ENCODE measurements around the gene CA5B.
"Not testable (repeated sequence)": the region's sequence is repeated elsewhere in the genome, so short reads cannot be mapped to it uniquely, and the experiment has no call there.

Gene CA5B, protein sequence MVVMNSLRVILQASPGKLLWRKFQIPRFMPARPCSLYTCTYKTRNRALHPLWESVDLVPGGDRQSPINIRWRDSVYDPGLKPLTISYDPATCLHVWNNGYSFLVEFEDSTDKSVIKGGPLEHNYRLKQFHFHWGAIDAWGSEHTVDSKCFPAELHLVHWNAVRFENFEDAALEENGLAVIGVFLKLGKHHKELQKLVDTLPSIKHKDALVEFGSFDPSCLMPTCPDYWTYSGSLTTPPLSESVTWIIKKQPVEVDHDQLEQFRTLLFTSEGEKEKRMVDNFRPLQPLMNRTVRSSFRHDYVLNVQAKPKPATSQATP

DNA sequence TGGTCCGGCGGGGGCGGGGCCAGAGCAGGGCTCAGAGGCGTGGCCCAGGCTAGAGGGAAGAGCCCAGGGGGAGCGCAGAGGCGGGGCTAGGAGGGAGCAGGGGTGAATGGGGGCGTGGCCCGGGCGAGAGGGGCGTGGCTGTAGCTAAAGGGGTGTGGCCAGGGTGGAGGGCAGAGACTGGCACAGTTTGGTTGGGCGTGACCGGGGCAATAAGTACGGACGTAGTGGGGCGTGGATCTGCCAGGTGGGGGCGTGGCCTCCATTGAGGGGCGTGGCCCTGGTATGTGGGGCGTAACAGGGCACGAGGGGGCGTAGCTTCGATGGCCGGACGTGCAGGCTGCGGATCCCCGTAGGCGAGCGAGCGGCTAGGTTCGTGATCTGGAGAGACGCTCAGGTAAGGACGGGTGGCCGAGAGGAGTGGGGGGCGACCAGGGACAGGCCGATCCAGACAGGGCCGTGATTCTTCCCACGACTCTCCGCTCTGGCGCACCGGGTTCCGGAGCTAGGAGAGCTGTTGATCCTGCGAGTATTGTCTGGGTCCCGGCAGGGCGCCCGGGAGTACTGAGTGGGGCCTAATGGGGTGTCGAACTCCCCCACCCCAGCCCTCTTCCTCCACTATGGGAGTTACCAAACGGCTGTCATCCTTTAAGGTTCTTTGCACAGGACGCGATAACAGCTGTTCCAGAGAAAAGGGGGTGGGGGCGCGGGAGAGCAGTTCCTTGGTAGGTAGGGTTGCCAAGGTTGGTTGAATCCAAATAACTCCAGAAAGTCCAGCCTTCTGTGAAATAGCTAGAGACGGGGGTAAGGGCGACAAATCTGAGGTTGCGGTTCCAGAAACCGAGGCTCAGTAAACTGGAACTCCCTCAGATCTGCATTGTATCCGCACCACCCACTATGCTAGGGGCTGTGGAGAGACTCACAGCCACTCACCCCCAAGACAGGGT is at the start of gene CA5B:
TSS of gene CA5B (plus strand) at position 312 of the 944 bp plus-strand sequence. CDS start 11,754 bp downstream, outside the sequence.
- DNase-seq, result peak; percentile 2

DNA sequence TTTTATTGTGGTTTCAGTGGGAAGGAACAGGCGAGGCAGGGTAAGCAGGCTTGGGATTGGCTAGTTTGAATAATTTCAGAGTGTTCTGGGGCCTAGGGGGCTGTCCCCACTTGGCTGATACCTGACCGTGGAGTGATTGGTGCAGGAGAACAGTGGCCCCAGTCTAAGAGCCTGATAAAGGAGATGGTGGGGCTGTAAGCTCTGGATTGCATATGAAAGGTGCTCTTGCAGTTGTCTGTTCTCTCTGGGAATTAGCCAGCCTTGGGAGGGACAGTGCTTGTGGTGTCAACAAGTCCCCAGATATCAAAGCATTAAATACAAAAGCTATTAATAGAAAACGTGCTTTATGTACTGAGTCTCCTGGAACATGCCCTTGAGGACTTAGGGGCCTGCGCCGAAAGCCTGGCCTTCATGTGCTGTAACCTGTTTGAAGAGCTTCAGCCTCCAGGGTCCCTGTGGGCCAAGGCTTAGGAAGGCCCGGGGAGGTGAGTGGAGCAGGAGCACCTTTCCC is 43.1 kb upstream of the CA5B start:
- DNase-seq, result no peak

DNA sequence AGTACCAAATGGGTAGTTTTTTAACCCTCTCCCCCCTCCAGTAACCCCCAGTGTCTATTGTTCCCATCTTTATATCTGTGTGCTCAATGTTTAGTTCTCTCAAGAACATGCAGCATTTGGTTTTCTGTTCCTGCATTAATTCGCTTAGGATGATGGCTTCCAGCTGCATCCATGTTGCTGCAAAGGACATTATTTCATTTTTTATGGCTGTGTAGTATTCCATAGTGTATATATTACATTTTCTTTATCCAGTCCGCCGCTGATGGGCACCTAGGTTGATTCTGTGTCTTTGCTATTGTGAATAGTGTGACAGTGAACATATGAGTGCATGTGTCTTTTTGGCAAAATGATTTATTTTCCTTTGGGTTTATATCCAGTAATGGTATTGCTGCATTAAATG is 41.6 kb upstream of the CA5B start:
- DNase-seq, result no peak

DNA sequence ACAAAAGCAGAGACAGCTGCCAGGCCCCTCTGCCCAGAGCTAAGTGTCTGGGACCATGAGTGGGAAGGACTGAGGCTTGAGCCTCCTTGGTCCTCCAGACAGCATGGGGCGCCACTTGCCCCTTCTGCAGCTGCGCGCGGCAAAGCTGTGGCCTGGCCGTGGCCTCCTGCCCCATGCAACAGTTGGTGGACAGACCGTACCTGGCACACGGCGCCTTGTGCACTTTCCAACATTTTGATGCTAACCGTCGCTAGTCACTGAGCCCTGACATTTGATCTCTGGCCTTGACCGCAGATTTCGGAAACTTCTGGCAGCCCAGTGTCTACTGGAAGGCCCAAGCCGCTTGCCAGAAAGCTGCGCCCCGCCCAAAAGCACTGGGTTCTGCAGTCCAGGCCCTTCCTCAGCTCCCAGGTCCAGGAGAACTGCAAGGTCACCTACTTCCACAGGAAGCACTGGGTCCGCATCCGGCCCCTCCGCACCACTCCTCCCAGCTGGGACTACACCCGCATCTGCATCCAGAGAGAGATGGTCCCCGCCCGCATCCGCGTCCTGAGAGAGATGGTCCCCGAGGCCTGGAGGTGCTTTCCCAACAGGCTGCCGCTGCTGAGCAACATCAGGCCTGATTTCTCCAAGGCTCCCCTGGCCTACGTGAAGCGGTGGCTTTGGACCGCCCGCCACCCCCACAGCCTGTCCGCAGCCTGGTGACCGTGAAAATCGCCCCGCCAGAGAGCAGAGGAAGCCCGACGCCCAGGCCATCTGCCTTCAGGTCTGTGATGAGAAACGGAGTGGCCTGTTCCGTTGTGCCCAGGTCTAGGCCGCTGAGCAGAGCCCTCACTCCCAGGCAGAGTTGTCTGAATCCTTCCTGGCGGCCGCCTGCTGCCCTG is 35.3 kb upstream of the CA5B start:
- DNase-seq, result no peak

DNA sequence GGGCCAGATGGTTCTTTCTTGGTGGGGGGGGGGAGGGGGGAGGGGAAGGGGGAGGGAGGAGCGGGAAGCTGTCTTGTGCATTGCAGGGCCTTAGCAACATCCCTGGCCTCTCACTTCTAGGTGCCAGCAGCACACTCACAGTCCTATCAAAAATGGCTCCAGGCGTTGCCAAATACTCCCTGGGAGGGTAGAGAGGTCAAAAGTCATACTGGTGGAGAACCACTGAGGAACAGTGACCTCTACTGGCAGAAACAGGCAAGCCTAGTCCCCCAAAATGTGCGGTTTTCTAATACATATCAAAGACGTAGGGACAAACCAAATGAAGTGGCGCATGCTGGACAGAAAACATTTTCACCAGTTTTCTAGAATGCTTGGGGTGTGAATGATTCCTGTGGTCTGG is 34.3 kb upstream of the CA5B start:
- not testable (repeated sequence) for DNase-seq

DNA sequence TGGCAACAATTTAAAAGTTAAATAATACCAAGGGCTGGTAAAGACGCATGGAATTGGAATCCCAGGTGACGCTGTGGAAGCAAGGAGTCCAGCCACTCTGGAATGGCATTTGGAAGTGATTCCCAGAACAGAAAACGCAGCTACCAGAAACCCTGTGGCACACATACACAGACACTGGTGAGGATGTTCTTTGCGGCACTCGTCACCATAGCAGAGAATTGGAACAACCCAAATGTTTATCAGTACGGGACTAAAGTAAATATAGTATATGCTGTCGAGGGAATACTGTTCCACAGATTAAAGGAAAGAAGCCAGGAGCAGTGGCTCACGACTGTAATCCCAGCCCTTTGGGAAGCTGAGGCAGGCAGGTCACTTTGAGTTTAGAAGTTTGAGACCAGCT is 33.8 kb upstream of the CA5B start:
- not testable (repeated sequence) for DNase-seq

DNA sequence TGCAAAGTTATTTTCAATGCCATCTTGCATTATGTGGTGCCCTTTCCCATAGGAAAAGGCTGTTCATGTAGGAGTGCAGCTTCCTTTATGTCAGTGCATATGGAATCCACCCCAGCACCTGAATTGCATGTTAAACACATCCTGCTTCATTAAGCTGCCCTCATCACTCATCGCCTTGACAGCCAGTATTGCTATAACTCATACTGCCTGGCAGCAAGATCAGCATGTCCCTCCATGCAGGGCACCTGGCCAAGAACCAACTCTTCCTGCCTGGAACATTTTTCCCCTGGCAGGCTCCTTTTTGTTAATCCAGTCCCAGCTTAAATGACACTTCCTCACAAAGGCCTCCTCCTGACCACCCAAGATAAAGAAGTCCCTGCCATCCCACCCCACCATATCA is 23.5 kb upstream of the CA5B start:
- DNase-seq, result no peak

DNA sequence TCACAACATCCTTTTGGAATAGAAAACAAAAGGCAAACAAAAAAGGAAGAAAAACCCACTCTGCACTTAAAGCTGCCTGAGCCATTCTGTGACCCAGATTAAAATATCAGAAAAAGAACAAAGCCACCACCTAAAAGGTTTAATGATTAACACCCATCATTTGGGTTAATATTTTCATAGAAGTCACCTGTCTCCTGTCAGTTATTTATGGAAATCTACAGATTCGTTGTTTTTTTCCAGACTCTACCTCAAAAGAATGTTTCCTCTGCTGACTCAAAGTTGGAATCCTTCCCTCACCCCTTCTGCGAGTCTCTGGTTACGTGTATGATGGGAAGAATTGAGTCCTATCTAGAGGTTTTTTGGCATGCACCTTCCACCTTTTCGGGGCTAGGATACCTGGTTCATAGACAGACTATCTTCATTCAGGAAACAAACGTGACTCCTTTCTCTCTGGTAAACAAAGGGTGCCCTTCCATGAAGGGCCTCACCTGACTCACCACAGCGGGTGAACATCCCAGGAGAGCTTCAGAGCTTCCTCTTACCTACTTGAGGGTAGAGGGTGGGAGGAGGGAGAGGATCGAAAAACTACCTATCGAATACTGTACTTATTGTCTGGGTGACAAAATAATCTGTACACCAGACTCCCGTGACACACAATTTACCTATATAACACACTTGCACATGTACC is 19.6 kb upstream of the CA5B start:
- DNase-seq, result no peak

DNA sequence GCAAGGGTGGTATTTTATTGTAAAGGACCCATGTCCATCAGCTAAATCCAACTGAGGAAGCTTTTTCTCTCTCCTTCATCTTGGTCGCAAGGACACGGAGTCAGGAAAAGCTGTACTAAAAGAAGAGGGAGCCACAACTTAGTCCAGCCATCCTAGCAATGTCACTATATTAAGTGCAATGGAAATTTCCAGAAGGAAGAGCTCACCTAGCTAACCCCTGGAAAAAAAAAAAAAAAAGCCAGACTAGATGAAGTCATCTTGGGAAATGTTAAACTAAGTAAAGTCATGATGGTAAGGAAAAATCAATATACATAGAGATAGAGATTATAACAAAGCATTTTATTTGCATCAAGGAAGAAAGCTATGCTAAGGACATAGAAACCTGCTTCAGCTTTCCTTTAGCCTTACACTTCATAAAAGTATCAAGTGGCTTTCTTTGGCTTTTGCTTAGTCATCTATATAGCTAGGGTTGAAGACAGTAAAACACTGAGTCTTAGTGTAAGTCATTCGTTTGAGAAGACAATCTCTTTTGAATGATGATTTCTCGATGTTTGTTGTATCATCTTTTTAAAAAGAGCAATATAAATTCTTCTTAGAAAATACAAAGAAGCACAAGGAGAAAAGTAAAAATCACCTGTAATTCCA is 18.6 kb upstream of the CA5B start:
- DNase-seq, result no peak

DNA sequence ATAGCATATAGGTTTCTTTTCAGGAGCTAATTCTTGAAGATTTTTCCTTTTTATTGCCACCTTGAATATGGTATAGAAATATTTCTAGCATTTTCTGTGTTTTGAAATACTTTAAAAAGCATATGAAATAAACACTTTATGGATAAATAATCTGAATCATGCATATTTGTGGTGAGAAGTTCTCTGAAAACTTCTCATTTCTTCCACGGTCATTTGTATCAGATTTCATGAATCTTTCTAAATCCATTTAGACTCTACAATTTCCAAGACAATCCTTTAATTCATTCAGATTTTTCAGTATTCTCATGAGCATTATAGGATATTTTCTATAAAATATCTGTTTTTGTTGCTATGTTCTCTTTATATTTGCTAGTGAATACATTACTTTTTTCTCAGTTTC is 16.2 kb upstream of the CA5B start:
- no peak for DNase-seq

DNA sequence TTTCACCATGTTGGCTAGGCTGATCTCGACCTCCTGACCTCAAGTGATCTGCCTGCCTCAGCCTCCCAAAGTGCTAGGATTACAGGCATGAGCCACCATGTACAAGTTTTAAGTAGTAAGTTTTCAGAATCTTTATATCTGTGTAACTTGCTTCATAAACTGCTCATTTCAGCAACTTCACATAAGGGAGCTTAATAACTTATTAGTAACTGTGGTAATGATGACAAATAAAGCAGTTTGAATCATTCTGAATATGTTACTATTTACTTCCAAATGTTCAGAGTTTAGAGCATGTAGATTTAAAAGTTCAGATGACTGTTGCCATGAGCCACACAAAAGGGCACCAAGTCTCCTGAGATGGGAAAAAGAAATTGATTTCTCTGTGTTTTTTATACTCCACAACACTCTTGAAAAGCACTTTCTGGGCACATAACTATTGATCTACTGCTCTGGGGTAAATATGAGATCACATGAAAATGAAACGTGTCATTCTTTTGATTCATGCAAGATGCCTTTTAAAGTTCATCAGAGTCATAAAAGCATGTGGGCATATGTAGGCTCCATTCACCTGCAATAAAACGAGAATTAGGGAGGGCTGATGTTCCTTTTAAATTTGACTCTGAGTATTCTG is 14.1 kb upstream of the CA5B start:
- no peak for DNase-seq

DNA sequence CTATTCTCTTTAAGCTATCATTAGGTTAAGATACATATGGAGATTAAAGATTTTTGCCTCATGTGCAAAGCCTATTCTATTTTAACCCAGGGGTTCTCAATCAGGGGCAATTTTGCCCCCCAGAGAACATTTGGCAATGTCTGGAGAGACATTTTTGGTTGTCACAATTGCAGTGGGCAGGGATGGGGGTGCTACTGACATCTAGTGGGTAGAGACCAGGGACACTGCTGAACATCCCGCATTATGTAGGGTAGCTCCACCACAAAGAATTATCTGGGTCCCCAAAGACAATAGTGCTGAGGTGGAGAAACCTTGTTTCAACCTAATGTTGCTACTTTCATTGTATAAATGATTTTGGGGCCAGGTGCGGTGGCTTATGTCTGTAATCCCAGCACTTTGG is 13.2 kb upstream of the CA5B start:
- DNase-seq, result peak; percentile 1

DNA sequence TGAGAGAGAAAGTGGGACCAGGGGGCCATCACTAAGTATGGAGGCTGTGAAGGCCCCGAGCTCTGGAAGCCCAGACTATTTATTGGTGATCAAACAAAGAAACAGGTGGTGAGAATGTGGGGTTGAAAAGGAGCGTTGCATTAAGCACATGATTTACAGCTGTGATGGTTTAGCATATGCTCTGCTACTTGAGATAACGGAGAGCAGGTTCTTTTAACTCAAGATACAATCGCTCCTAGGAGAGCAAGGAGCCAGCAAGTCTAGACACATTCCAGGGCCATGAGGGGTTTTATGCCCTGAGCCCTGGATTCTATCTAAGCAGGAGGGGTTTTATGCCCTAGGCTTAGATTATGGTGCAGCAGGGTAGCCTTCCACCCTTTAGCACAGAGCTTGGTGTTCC is 6.7 kb upstream of the CA5B start:
- peak; percentile 7 for DNase-seq

DNA sequence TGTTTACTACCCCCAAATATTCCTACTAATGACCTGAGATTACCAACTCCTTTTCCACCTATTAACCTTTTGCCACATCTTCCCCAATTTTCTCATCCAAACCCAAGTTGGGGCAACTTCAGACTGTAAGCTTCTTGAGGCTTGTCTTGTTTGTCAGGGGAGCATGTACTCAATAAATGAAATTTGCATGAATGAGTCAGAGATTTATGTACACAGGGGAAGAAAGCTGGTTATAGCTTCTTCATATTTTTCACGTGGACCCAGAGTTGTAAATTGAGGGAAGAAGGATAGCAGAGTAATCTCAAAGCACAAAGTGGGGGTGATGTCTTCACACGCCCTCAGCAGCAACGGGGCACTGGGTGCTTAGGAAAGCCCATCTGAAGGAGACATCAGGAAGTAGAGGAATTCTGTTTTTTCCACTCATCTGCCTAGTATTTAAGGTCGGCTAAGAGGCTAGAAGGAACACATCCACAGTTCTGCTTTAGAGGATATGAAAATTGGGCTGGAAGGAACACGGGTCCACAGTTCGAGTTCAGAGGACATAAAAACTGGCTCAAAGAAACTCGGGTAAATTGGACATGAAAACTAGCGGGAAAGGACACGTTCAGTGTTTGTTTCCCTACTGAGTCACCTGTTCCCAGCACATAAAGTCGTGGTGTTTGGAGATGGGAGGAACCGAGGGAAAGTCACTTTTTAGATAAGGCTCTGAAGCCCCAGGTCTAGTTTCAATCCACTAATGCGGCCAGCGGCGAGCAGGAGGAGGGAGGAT is 696 bp upstream of the CA5B start:
- no peak for DNase-seq

DNA sequence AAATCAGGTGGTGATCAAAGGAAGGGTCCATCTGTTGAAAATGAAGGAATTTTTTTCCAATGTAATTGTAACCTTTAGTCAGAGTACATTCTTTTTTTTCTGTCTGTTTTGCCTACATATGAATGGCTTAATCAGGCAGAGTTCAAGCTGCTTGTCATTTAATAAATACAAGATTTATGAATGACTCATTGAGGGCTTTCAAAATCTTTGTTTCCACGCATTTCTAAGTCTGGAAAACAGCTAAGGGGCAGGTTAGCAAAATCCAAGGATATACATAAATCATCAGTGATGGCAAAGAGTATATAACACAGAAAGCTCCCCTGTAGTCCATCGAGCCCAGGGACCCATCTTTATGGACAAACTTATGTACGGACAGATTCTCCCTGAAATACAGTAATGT is 1.8 kb downstream of the CA5B start:
- DNase-seq, result no peak

DNA sequence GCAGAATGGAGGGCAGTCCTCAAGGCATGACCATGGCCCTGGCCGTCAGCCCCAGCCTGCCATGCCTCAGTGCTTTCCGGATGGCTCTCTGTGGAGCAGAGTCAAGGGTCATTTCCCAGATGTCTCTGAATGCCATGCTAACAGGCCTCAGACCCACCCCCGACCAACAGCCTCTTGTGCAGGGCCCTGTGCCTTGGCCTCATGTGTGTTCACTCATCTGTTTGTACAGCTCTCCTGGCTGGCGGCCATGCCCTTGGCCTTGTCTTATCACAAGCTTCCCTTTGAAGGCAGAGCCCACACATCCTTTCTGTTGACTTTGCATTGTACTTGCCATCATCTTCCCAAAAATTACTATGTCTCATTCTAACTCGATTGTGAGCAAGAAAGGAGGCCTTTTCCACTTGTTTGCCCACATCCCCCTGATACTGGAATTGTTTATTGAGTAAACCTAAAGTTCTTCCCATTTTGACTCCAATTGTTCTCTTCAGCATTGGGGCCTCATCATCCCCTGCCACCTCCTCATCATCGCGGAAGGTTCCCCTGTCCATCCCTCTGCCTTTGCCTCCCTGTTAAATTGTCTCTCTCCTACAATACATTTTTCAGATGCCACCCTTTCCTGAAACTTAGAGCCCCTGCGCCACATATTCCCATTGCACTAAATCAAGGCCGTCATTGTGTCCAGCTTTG is 6.3 kb downstream of the CA5B start:
- DNase-seq, result no peak

DNA sequence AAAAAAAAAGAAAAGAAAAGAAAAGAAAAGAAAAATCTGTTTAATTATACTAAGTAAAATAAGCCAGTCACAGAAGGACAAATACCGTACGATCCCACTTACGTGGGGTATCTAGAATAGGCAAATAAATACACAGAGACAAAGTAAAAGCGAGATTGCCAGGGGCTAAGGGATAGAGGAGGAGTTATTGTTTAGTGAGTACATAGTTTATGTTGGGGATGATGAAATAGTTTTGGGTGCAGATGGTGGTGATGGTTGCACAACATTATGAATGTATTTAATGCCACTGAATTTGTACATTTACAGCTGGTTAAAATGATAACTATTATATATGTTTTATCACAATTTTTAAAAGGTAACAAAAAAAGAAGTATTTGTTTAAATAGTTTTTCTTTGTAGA is 7.1 kb downstream of the CA5B start:
- no peak for DNase-seq

DNA sequence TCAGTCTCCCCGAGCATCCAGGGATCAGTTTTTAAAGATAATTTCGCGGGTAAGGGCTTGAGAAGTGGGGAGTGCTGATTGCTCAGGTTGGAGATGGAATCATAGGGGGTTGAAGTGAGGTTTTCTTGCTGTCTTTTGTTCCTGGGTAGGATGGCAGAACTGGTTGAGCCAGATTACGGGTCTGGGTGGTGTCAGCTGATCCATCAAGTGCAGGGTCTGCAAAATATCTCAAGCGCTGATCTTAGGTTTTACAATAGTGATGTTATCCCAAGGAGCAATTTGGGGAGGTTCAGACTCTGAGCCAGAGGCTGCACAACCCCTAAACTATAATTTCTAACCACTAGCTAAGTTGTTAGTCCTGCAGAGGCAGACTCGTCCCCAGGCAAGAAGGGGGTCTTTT is 8.6 kb downstream of the CA5B start:
- not testable (repeated sequence) for DNase-seq

DNA sequence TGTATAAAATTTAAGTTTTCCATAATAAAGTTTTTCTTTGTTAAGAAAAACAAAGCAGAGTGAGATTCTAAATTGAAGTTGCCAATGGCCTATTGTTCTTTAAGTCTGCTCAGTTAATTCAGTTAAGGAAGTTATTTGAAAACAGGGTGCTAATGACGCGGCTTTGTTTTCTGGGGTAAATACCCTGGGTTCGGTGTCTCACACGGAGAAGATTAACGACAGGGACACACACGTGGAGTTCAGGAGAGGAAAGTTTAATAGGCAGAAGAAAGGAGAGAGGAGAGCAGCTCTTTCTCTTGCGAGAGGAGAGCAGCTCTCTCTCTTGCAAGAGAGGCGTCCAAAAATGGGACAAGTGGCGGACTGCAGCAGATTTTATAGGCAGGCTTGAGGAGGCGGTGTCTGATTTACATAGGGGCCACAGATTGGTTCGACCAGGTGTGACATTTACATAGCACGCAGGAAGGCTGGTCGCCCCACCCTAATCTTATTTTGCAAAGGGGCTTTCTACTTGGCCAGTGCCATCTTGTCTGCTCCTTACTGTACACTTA is 9.6 kb downstream of the CA5B start:
- DNase-seq, result peak; percentile 29

DNA sequence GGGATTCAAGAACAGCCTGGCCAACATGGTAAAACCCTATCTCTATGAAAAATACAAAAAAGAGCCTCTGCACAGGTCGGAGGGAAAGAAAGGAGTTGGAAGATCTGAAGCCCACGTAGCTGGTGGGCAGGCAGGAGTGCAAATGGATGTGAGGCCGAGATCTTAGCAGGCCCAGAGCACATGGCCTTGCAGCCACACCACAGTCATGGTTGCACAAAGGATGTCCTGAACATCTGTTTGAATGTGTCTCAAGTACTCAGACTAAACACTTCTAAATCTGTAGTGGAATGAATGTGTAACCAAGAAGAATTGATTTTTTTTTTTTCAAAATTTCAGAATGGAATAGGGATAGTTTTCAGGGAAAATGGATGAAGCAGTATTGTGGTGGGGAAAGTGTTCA is 10.8 kb downstream of the CA5B start:
- no peak for DNase-seq

All from NCI-H82 (cell line).